HL-60/S4 treated with phorbol 12-myristate 13-acetate at 8.2 ng/mL for 4 days and 3 days (cell line): Measurements from ENCODE around the gene GON4L.
"Not testable (repeated sequence)": the region's sequence is repeated elsewhere in the genome, so short reads cannot be mapped to it uniquely, and the experiment has no call there.

ENCODE experiments used
- in situ Hi-C: fragments of 300-500 bp; cut with MboI; formaldehyde crosslinking; loops from 2 replicates; pipeline ENCODE4 v1.15.0; 2022; ENCODE audit warnings: low sequenced_read_pairs

Gene GON4L

GRCh38 chr1:155856975-155857930 is at the start of gene GON4L:
Gene GON4L (minus strand): TSS chr1:155857214. CDS start chr1:155853780, 3,434 bp downstream.
- in situ Hi-C loops, result no loop called here

GRCh38 chr1:155904261-155904660 is 47.2 kb upstream of the GON4L start:
- in situ Hi-C loops, result loop anchor here (25.0 kb wide), 1 partner anchor 408 kb away; no protein-coding TSS in a partner anchor

GRCh38 chr1:155900161-155900560 is 43.1 kb upstream of the GON4L start:
- in situ Hi-C loops, result loop anchor here (25.0 kb wide), 1 partner anchor 412 kb away; no protein-coding TSS in a partner anchor

GRCh38 chr1:155899683-155900082 is 42.7 kb upstream of the GON4L start:
- in situ Hi-C loops, result loop anchor here (25.0 kb wide), 1 partner anchor 413 kb away; no protein-coding TSS in a partner anchor

- in situ Hi-C loops, result no loop called here
Observed at GRCh38 chr1:155898888-155899287, 41.9 kb upstream of the GON4L start.

GRCh38 chr1:155897746-155898145 is 40.7 kb upstream of the GON4L start:
- in situ Hi-C loops, result no loop called here

- in situ Hi-C loops, result not testable (repeated sequence)
Observed at GRCh38 chr1:155896476-155896875, 39.5 kb upstream of the GON4L start.

- in situ Hi-C loops, result not testable (repeated sequence)
Observed at GRCh38 chr1:155895617-155896016, 38.6 kb upstream of the GON4L start.

- in situ Hi-C loops, result no loop called here
Observed at GRCh38 chr1:155893389-155894142, 36.6 kb upstream of the GON4L start.

- in situ Hi-C loops, result no loop called here
Observed at GRCh38 chr1:155892796-155893195, 35.8 kb upstream of the GON4L start.

- in situ Hi-C loops, result no loop called here
Observed at GRCh38 chr1:155890251-155890650, 33.2 kb upstream of the GON4L start.

- in situ Hi-C loops, result no loop called here
Observed at GRCh38 chr1:155889566-155889965, 32.6 kb upstream of the GON4L start.

GRCh38 chr1:155888481-155888880 is 31.5 kb upstream of the GON4L start:
- in situ Hi-C loops, result no loop called here

GRCh38 chr1:155884982-155885381 is 28.0 kb upstream of the GON4L start:
- in situ Hi-C loops, result no loop called here

- in situ Hi-C loops, result no loop called here
Observed at GRCh38 chr1:155884031-155884960, 27.3 kb upstream of the GON4L start.

- in situ Hi-C loops, result no loop called here
Observed at GRCh38 chr1:155882766-155883165, 25.8 kb upstream of the GON4L start.

- in situ Hi-C loops, result no loop called here
Observed at GRCh38 chr1:155882235-155882634, 25.2 kb upstream of the GON4L start.

GRCh38 chr1:155880950-155881349 is 23.9 kb upstream of the GON4L start:
- in situ Hi-C loops, result no loop called here

- in situ Hi-C loops, result no loop called here
Observed at GRCh38 chr1:155880251-155880650, 23.2 kb upstream of the GON4L start.

GRCh38 chr1:155877945-155878344 is 20.9 kb upstream of the GON4L start:
- in situ Hi-C loops, result no loop called here
